Fibroblast of lung (primary cell): Measurements from ENCODE around the gene LOC128125822.
"Not testable (repeated sequence)": the region's sequence is repeated elsewhere in the genome, so short reads cannot be mapped to it uniquely, and the experiment has no call there.

Experiments
- DNase-seq, 2 donors: peaks; one replicate each; pipeline versions ENCODE4 v3.0.0 to v3.0.0-alpha.2; 2010; ENCODE audit warnings: low read depth in 2 of 2
- H2AFZ ChIP-seq: 2 replicates; pipeline ENCODE4 v1.5.1; 2012; ENCODE audit warnings: low read length, control low read depth, inconsistent platforms
- H3K27ac ChIP-seq: 2 replicates; pipeline ENCODE4 v1.5.1; 2011; ENCODE audit warnings: low read length, control low read depth; ENCODE audit not compliant: insufficient read depth
- H3K27me3 ChIP-seq: 2 replicates; pipeline ENCODE4 v1.5.1; 2011; ENCODE audit warnings: mild to moderate bottlenecking, low read length; ENCODE audit not compliant: control insufficient read depth, insufficient read depth
- H3K36me3 ChIP-seq: 2 replicates; pipeline ENCODE4 v1.5.1; 2011; ENCODE audit warnings: low read length; ENCODE audit not compliant: control insufficient read depth, insufficient read depth
- H3K4me1 ChIP-seq: 2 replicates; pipeline ENCODE4 v1.5.1; 2011; ENCODE audit warnings: low read length; ENCODE audit not compliant: control insufficient read depth, insufficient read depth; ENCODE audit errors: extremely low read depth
- H3K4me2 ChIP-seq: 2 replicates; pipeline ENCODE4 v1.5.1; 2011; ENCODE audit warnings: low read length, control low read depth; ENCODE audit not compliant: insufficient read depth; ENCODE audit errors: extremely low read depth
- H3K4me3 ChIP-seq, 4 experiments: fragments of 200-600 bp in 1 of 4; sonication (generic) in 1 of 4; replicated peaks in 1 of 4; 2 replicates each; pipeline ENCODE4 v1.5.1; 2011 to 2016; ENCODE audit warnings: low read length in 4 of 4, low read depth in 3 of 4, mild to moderate bottlenecking in 3 of 4, control low read depth in 2 of 4, inconsistent platforms in 1 of 4, mixed read lengths in 1 of 4; ENCODE audit not compliant: insufficient read depth in 1 of 4; ENCODE audit errors: control extremely low read depth in 1 of 4
- H3K79me2 ChIP-seq: 2 replicates; pipeline ENCODE4 v1.5.1; 2012; ENCODE audit warnings: mild to moderate bottlenecking, low read length, inconsistent platforms; ENCODE audit not compliant: control insufficient read depth, insufficient read depth
- H3K9ac ChIP-seq: 2 replicates; pipeline ENCODE4 v1.5.1; 2011; ENCODE audit warnings: mild to moderate bottlenecking, low read length, control low read depth; ENCODE audit not compliant: insufficient read depth
- H3K9me3 ChIP-seq: 2 replicates; pipeline ENCODE4 v1.5.1; 2012; ENCODE audit warnings: low read depth, low read length; ENCODE audit not compliant: control insufficient read depth, insufficient read depth
- H4K20me1 ChIP-seq: 2 replicates; pipeline ENCODE4 v1.5.1; 2011; ENCODE audit warnings: low read length; ENCODE audit not compliant: control insufficient read depth, insufficient read depth; ENCODE audit errors: extremely low read depth
- CTCF ChIP-seq, 2 donors: IDR thresholded peaks in 1 of 2; conservative IDR thresholded peaks in 1 of 2; 1 replicate in 1 of 2; 2 replicates in 1 of 2; pipeline ENCODE4 v1.5.1; 2011 to 2012; ENCODE audit warnings: low read length in 2 of 2, control low read depth in 1 of 2, inconsistent platforms in 1 of 2, low read depth in 1 of 2, mild to moderate bottlenecking in 1 of 2
- EZH2 ChIP-seq: IDR thresholded peaks from 2 replicates; pipeline ENCODE4 v1.5.1; 2012; ENCODE audit warnings: low read length, control low read depth, mild to moderate bottlenecking; ENCODE audit errors: missing control alignments

The LOC128125822 gene

DNA sequence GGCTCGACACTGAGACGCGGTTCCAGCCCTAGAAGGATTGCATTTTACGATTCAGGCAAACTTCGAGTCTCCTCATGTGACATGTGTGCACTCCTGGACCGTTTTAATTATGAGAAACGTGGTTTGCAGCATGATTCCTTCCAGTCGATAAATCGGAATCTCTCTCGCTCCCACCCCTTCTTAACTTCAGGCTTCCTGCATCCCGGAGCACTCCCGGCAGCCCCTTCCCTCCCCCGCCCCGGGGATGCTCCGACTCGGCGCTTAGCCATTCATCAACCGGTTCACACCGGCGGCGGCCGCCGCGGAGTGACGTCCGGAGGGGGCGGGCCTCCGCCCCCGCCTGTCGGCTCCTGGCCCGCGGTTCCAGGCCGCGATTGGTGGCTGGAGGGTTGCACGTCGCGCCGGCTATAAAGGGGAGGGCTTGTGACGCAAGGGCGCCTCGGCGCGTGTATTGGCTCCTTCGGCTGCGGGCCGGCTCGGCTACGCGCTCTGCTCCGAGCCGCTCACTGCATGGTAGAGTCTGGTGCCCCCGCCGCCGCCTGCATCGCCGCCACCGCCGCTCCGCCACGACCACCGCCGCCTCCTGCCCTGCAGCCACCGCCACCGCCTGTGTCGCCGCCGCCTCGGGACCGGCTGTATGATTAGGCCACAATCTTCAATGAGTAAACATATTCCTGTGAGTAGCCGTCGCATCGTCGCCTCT is at the start of gene LOC128125822, which contains the start of gene PTP4A1:
TSS of gene LOC128125822 (plus strand) at position 437 of the 703 bp plus-strand sequence.
TSS of gene PTP4A1 (plus strand) at position 437 of the 703 bp plus-strand sequence. CDS start 4,401 bp downstream, outside the sequence.
- Histone ChIP-seq H3K79me2 (peaks cover 45% of the 10 kb centered on the region), H3K4me1 (no peaks in the 10 kb centered on the region), H3K9me3 (no peaks in the 10 kb centered on the region)

GRCh38 chr6:63522911-63523287 is 49.4 kb upstream of the LOC128125822 start:
- H3K27ac ChIP-seq, H3K36me3 ChIP-seq, H4K20me1 ChIP-seq, H2AFZ ChIP-seq, H3K4me2 ChIP-seq, H3K27me3 ChIP-seq, H3K9ac ChIP-seq, H3K9me3 ChIP-seq, H3K79me2 ChIP-seq, H3K4me3 ChIP-seq, H3K4me1 ChIP-seq: not testable (repeated sequence)
- peak in 1 of 2 donors; percentile 8 for DNase-seq

More for the DNA sequence above, at the start of gene LOC128125822, which contains the start of gene PTP4A1:
- Histone ChIP-seq H3K36me3 (peaks cover 3% of the 10 kb centered on the region), H3K4me3 (peak within 1 kb of the TSS; percentile 85 to 94 (median 88)), H4K20me1 (no peaks in the 10 kb centered on the region), H3K9ac (peak within 1 kb of the TSS; percentile 99), H3K4me2 (peak within 1 kb of the TSS; percentile 79), H3K27ac (peak within 1 kb of the TSS; percentile 97), H3K27me3 (no peaks in the 10 kb centered on the region), H2AFZ (peak within 1 kb of the TSS; percentile 82)
- no peak for TF ChIP-seq CTCF (conservative IDR thresholded peaks at IDR 0.05 in 1 of 2, IDR thresholded peaks at IDR 0.05 in 1 of 2; ENCODE audit: low read depth in 1 of 2, low read length in 2 of 2)
- TF ChIP-seq EZH2: no peak
- DNase-seq: peak; percentile 97 to 98

- Histone ChIP-seq H3K36me3 (no peaks in the 10 kb centered on the region), H3K4me1 (peaks cover 3% of the 10 kb centered on the region), H2AFZ (no peak overlapping the region), H3K4me3 (no peak overlapping the region), H3K79me2 (no peaks in the 10 kb centered on the region), H3K9ac (no peak overlapping the region), H3K9me3 (no peaks in the 10 kb centered on the region), H4K20me1 (no peaks in the 10 kb centered on the region), H3K27ac (no peak overlapping the region), H3K27me3 (no peaks in the 10 kb centered on the region), H3K4me2 (no peak overlapping the region)
- no peak for DNase-seq
- TF ChIP-seq CTCF (conservative IDR thresholded peaks at IDR 0.05 in 1 of 2, IDR thresholded peaks at IDR 0.05 in 1 of 2; ENCODE audit: low read depth in 1 of 2, low read length in 2 of 2) (no peak), EZH2 (no peak)
These were observed 48.6 kb upstream of the LOC128125822 start for GRCh38 chr6:63523630-63524029.
